HepG2 (cell line): ENCODE measurements around the gene SLC35A1. TPM values are rescaled to one million over a fixed set of nuclear protein-coding genes. Genes with fewer than 3 reads are reported as not detected.

ENCODE experiments used
- ARID5B ChIP-seq: IDR thresholded peaks from 2 replicates; pipeline ENCODE4 v1.4.0; 2020; ENCODE audit warnings: mild to moderate bottlenecking, missing genetic modification reagents
- ARNT2 ChIP-seq: sonication (generic); formaldehyde crosslinking; IDR thresholded peaks from 2 replicates; pipeline ENCODE4 v1.8.0; 2022; ENCODE audit warnings: mild to moderate bottlenecking, low read depth, missing genetic modification reagents, moderate library complexity
- CREB3 ChIP-seq: sonication (generic); formaldehyde crosslinking; IDR thresholded peaks from 2 replicates; pipeline ENCODE4 v1.5.0; 2020; ENCODE audit warnings: missing genetic modification reagents
- HDAC2 ChIP-seq: sonication (generic); formaldehyde crosslinking; IDR thresholded peaks from 2 replicates; pipeline ENCODE4 v1.4.0; 2020; ENCODE audit warnings: missing genetic modification reagents
- HDAC6 ChIP-seq: fragments of 200-600 bp; sonication (generic); IDR thresholded peaks from 2 replicates; pipeline ENCODE4 v1.7.0; 2017; ENCODE audit warnings: mild to moderate bottlenecking, antibody characterized with exemption, low read length, low read depth
- HOXA3 ChIP-seq: sonication (generic); formaldehyde crosslinking; IDR thresholded peaks from 2 replicates; pipeline ENCODE4 v1.5.0; 2020; ENCODE audit warnings: missing genetic modification reagents
- IKZF1 ChIP-seq: fragments of 450-650 bp; IDR thresholded peaks from 2 replicates; pipeline ENCODE4 v1.7.1; 2016
- KMT2B ChIP-seq: IDR thresholded peaks from 2 replicates; pipeline ENCODE4 v1.6.1; 2016; ENCODE audit warnings: missing genetic modification reagents, missing compliant biosample characterization
- MTF2 ChIP-seq: sonication (generic); formaldehyde crosslinking; IDR thresholded peaks from 2 replicates; pipeline ENCODE4 v1.5.0; 2020; ENCODE audit warnings: missing genetic modification reagents, borderline replicate concordance
- MXD3 ChIP-seq: IDR thresholded peaks from 2 replicates; pipeline ENCODE4 v1.6.1; 2016; ENCODE audit warnings: mild to moderate bottlenecking, missing biosample characterization, missing genetic modification reagents
- STAG1 ChIP-seq: sonication (generic); formaldehyde crosslinking; IDR thresholded peaks from 2 replicates; pipeline ENCODE4 v1.4.0; 2020; ENCODE audit warnings: missing genetic modification reagents
- STAT5B ChIP-seq: sonication (generic); formaldehyde crosslinking; IDR thresholded peaks from 2 replicates; pipeline ENCODE4 v1.4.0; 2020; ENCODE audit warnings: missing genetic modification reagents
- ZBTB33 ChIP-seq: sonication (generic); formaldehyde crosslinking; IDR thresholded peaks from 2 replicates; pipeline ENCODE4 v1.4.0; 2020; ENCODE audit warnings: missing genetic modification reagents
- ZKSCAN8 ChIP-seq: IDR thresholded peaks from 2 replicates; pipeline ENCODE4 v1.6.1; 2016; ENCODE audit warnings: borderline replicate concordance, missing genetic modification reagents, missing compliant biosample characterization
- ZNF20 ChIP-seq: sonication (generic); formaldehyde crosslinking; IDR thresholded peaks from 2 replicates; pipeline ENCODE4 v1.4.0; 2020; ENCODE audit warnings: mild to moderate bottlenecking, moderate library complexity, missing genetic modification reagents
- ZNF468 ChIP-seq: sonication (generic); formaldehyde crosslinking; IDR thresholded peaks from 2 replicates; pipeline ENCODE4 v1.8.0; 2022; ENCODE audit warnings: mild to moderate bottlenecking, moderate library complexity, missing genetic modification reagents
- ZSCAN20 ChIP-seq: sonication (generic); formaldehyde crosslinking; IDR thresholded peaks from 2 replicates; pipeline ENCODE4 v1.4.0; 2020; ENCODE audit warnings: missing genetic modification reagents, mild to moderate bottlenecking, borderline replicate concordance
- polyA plus RNA-seq, 8 experiments: library from polyadenylated mRNA; depleted of rRNA in 3 of 8; stranded (reverse) in 7 of 8; unstranded in 1 of 8; fragments of >200 nt; fragmentation: Illumina TruSeq in 4 of 8; extraction: Trizol in 4 of 8; gene quantifications; 2 replicates each; pipeline versions ENCODE4 v1.2.1 to v1.2.3, GENCODE V29; 2011 to 2016; ENCODE audit warnings: low read depth in 4 of 8, missing spikeins in 1 of 8, mixed read lengths in 1 of 8; ENCODE audit not compliant: insufficient read depth in 1 of 8
- total RNA-seq, 5 experiments: library from RNA; depleted of rRNA; stranded (reverse); fragments of >200 nt; fragmentation: Illumina TruSeq; extraction: Trizol; gene quantifications; 2 replicates each; pipeline ENCODE4 v1.2.3, GENCODE V29; 2016; ENCODE audit warnings: low read depth in 1 of 5

The SLC35A1 gene
- total and polyA plus RNA-seq, 2 of the 13 experiments (the other 11 are each of a cell fraction or from before 2014, with no cell fraction given), result 24.8 to 25.1 TPM

GRCh38 chr6:87472525-87473418 is at the start of gene SLC35A1 (continued):
- TF ChIP-seq HDAC6 (no peak), STAG1 (no peak; the same call in none of the 2 replicates), ARNT2 (CRISPR knock-in tag) (peak; percentile 87), ZNF468 (CRISPR knock-in tag) (no peak), CREB3 (CRISPR knock-in tag) (no peak), ZSCAN20 (no peak), HDAC2 (CRISPR knock-in tag) (peak; percentile 31; the same call in 1 of the 2 replicates), ZNF20 (CRISPR knock-in tag) (0 out of 2 replicates have a peak, but pooled peaks have one; percentile 64), ZKSCAN8 (CRISPR knock-in tag) (no peak; the same call in 1 of the 2 replicates), KMT2B (CRISPR knock-in tag) (peak; percentile 95), IKZF1 (no peak), MTF2 (CRISPR knock-in tag) (no peak), STAT5B (CRISPR knock-in tag) (no peak), ZBTB33 (CRISPR knock-in tag) (no peak; the same call in 1 of the 2 replicates), HOXA3 (CRISPR knock-in tag) (peak; percentile 87), MXD3 (CRISPR knock-in tag) (peak; percentile 83; the same call in 1 of the 2 replicates), ARID5B (peak; percentile 41; the same call in 1 of the 2 replicates)
